RWPE2 (cell line): ENCODE results near the gene DCAF17.

ENCODE experiments used
- ATAC-seq: fragments of 200-7000 bp; cut with Tn5 transposase; 3 replicates; pipeline ENCODE4 v1.9.1; 2021; ENCODE audit warnings: low read depth
- DNase-seq: peaks from one replicate; pipeline ENCODE4 v3.0.0-alpha.2; 2020; ENCODE audit warnings: low spot score
- H3K27ac ChIP-seq: fragments of 450-650 bp; 2 replicates; pipeline ENCODE4 v1.5.1; 2017; ENCODE audit warnings: mild to moderate bottlenecking; ENCODE audit not compliant: poor library complexity, severe bottlenecking
- H3K27me3 ChIP-seq: fragments of 250-450 bp; sonication (Bioruptor Pico); 2 replicates; pipeline ENCODE4 v1.5.1; 2021; ENCODE audit warnings: mild to moderate bottlenecking, moderate library complexity; ENCODE audit not compliant: insufficient read depth, poor library complexity, severe bottlenecking
- H3K36me3 ChIP-seq: fragments of 250-450 bp; sonication (Bioruptor Pico); 2 replicates; pipeline ENCODE4 v1.5.1; 2020; ENCODE audit warnings: low read depth, mild to moderate bottlenecking, moderate library complexity
- H3K4me1 ChIP-seq: fragments of 250-450 bp; sonication (Bioruptor Pico); 2 replicates; pipeline ENCODE4 v1.5.1; 2021; ENCODE audit warnings: mild to moderate bottlenecking, moderate library complexity; ENCODE audit not compliant: insufficient read depth, poor library complexity, severe bottlenecking
- H3K4me3 ChIP-seq: fragments of 250-450 bp; sonication (Bioruptor Pico); 2 replicates; pipeline ENCODE4 v1.5.1; 2021; ENCODE audit warnings: mild to moderate bottlenecking, moderate library complexity; ENCODE audit not compliant: severe bottlenecking
- H3K9me3 ChIP-seq: fragments of 250-450 bp; sonication (Bioruptor Pico); 2 replicates; pipeline ENCODE4 v1.5.1; 2021; ENCODE audit warnings: mild to moderate bottlenecking, moderate library complexity; ENCODE audit not compliant: severe bottlenecking
- CTCF ChIP-seq: fragments of 450-650 bp; IDR thresholded peaks from one replicate; pipeline ENCODE4 v1.5.1; 2017; ENCODE audit warnings: mild to moderate bottlenecking, moderate library complexity; ENCODE audit not compliant: poor library complexity, severe bottlenecking

Gene DCAF17

GRCh38 chr2:171434013-171434989 lies at the start of gene DCAF17:
Gene DCAF17 (plus strand): TSS chr2:171434226. CDS start chr2:171434578, 352 bp downstream.
- H3K4me1 ChIP-seq, result peaks cover 12% of the 10 kb centered on the region
- peak; percentile 90 for ATAC-seq
- H3K27ac ChIP-seq, result peak within 1 kb of the TSS; percentile 83
- peaks cover 35% of the 10 kb centered on the region for H3K36me3 ChIP-seq
- DNase-seq, result peak; percentile 96
- peak; percentile 61 for TF ChIP-seq CTCF
- peak within 1 kb of the TSS; percentile 46 for H3K4me3 ChIP-seq
- H3K9me3 ChIP-seq, result peaks cover 2% of the 10 kb centered on the region
- no peaks in the 10 kb centered on the region for H3K27me3 ChIP-seq

- Histone ChIP-seq H3K4me3 (no peak overlapping the region), H3K4me1 (peaks cover 15% of the 10 kb centered on the region), H3K27me3 (no peaks in the 10 kb centered on the region), H3K9me3 (no peaks in the 10 kb centered on the region), H3K36me3 (peaks cover 10% of the 10 kb centered on the region; the same call in 1 of the 2 replicates), H3K27ac (no peak overlapping the region)
- DNase-seq (peak; percentile 37), ATAC-seq (no peak)
- TF ChIP-seq CTCF, result no peak
Measured at GRCh38 chr2:171386627-171387026, 47.4 kb upstream of the DCAF17 start.

- Histone ChIP-seq H3K9me3 (no peaks in the 10 kb centered on the region), H3K27me3 (no peaks in the 10 kb centered on the region), H3K36me3 (peaks cover 8% of the 10 kb centered on the region; the same call in 1 of the 2 replicates), H3K27ac (no peak overlapping the region), H3K4me1 (peaks cover 20% of the 10 kb centered on the region), H3K4me3 (no peak overlapping the region)
- DNase-seq, result no peak
- no peak for ATAC-seq
- TF ChIP-seq CTCF, result no peak
Measured at GRCh38 chr2:171387052-171387451, 47.0 kb upstream of the DCAF17 start.

- H3K27me3 ChIP-seq, result no peaks in the 10 kb centered on the region
- H3K27ac ChIP-seq, result no peak overlapping the region
- DNase-seq (no peak), ATAC-seq (no peak)
- no peak overlapping the region for H3K4me3 ChIP-seq
- H3K36me3 ChIP-seq, result 0 out of 2 replicates have a peak, but pooled peaks cover 4% of the 10 kb centered on the region
- peaks cover 20% of the 10 kb centered on the region for H3K4me1 ChIP-seq
- no peak for TF ChIP-seq CTCF
- H3K9me3 ChIP-seq, result no peaks in the 10 kb centered on the region
Measured at GRCh38 chr2:171389325-171389724, 44.7 kb upstream of the DCAF17 start.

- H3K27ac ChIP-seq, result no peak overlapping the region
- TF ChIP-seq CTCF, result no peak
- H3K9me3 ChIP-seq, result no peaks in the 10 kb centered on the region
- peaks cover 20% of the 10 kb centered on the region for H3K4me1 ChIP-seq
- DNase-seq, result no peak
- H3K27me3 ChIP-seq, result no peaks in the 10 kb centered on the region
- H3K36me3 ChIP-seq, result 0 out of 2 replicates have a peak, but pooled peaks cover 4% of the 10 kb centered on the region
- H3K4me3 ChIP-seq, result no peak overlapping the region
- ATAC-seq, result no peak
Measured at GRCh38 chr2:171389780-171390179, 44.2 kb upstream of the DCAF17 start.
